Epithelial cell of esophagus (primary cell): ENCODE data around the gene TRPV2.

Experiments
- DNase-seq: peaks from one replicate; pipeline ENCODE4 v3.0.0; 2010; ENCODE audit warnings: low read depth
- H3K4me3 ChIP-seq: 2 replicates; pipeline ENCODE4 v1.5.1; 2011; ENCODE audit warnings: mild to moderate bottlenecking, low read length, control low read depth
- TF ChIP-seq, protein P1 (sequence below): IDR thresholded peaks from 2 replicates; pipeline ENCODE4 v1.5.1; 2011; ENCODE audit warnings: low read depth, mild to moderate bottlenecking, low read length, control low read depth, inconsistent platforms; ENCODE audit not compliant: insufficient read depth; ENCODE audit errors: missing control alignments

TRPV2 gene

DNA sequence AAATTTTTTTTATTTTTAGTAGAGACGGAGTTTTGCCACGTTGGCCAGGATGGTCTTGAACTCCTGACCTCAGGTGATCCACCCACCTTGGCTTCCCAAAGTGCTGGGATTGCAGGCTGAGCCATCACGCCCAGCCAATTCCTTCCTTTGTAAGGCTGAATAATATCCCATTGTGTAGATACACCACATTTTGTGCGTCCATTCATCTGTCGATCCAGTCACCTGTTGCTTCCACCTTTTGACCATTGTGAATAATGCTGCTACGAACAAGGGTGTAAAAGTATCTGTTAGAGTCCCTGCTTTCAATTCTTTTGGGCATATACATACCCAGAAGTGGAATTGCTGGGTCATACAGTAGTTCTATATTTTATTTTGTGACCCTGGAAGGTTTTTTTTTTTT lies 15.3 kb downstream of the TRPV2 start:
- TF ChIP-seq, protein P1, sequence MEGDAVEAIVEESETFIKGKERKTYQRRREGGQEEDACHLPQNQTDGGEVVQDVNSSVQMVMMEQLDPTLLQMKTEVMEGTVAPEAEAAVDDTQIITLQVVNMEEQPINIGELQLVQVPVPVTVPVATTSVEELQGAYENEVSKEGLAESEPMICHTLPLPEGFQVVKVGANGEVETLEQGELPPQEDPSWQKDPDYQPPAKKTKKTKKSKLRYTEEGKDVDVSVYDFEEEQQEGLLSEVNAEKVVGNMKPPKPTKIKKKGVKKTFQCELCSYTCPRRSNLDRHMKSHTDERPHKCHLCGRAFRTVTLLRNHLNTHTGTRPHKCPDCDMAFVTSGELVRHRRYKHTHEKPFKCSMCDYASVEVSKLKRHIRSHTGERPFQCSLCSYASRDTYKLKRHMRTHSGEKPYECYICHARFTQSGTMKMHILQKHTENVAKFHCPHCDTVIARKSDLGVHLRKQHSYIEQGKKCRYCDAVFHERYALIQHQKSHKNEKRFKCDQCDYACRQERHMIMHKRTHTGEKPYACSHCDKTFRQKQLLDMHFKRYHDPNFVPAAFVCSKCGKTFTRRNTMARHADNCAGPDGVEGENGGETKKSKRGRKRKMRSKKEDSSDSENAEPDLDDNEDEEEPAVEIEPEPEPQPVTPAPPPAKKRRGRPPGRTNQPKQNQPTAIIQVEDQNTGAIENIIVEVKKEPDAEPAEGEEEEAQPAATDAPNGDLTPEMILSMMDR: no peak
- DNase-seq: no peak
- H3K4me3 ChIP-seq: no peak overlapping the region

DNA sequence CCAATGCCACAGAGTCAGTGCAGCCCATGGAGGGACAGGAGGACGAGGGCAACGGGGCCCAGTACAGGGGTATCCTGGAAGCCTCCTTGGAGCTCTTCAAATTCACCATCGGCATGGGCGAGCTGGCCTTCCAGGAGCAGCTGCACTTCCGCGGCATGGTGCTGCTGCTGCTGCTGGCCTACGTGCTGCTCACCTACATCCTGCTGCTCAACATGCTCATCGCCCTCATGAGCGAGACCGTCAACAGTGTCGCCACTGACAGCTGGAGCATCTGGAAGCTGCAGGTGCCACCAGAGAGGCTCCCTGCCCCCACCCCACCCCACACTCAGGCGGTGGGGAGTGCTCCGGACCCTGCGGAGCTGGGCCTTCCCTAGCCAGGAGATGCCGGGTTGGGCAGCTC lies 16.6 kb downstream of the TRPV2 start:
- TF ChIP-seq, protein P1: no peak
- no peak for DNase-seq
- no peak overlapping the region for H3K4me3 ChIP-seq

DNA sequence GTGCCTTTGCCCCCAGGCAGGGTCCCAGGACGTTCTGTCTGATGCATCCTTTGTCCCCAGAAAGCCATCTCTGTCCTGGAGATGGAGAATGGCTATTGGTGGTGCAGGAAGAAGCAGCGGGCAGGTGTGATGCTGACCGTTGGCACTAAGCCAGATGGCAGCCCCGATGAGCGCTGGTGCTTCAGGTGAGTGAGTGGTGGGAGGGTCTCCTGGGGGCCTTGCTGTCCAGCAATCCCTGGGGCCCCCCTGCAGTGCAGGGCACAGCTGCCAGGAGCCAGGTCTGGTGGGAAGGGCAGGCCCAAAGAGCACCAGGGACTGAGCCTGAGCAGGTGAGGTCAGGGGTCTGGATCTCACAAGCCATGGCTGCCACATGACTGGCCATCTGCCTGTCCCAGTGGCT lies 18.1 kb downstream of the TRPV2 start:
- no peak overlapping the region for H3K4me3 ChIP-seq
- DNase-seq: no peak
- TF ChIP-seq, protein P1: no peak

DNA sequence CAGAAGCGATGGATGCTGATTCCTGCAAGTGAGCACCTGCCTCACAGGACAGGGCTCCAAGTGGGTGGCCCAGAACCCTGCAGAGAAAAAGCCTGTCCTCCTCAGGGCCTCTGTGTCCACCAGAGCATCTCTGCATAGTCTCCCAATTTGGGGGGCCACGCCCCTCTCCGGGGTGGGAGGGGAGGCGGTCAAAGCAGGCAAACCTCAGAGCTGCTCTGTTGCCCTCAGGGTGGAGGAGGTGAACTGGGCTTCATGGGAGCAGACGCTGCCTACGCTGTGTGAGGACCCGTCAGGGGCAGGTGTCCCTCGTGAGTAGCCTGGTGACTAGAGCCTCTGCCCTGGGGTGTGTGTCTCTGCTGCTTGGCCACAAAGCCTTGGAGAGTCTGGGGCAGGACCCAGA lies 19.3 kb downstream of the TRPV2 start:
- no peak overlapping the region for H3K4me3 ChIP-seq
- DNase-seq: no peak
- TF ChIP-seq, protein P1: no peak

DNA sequence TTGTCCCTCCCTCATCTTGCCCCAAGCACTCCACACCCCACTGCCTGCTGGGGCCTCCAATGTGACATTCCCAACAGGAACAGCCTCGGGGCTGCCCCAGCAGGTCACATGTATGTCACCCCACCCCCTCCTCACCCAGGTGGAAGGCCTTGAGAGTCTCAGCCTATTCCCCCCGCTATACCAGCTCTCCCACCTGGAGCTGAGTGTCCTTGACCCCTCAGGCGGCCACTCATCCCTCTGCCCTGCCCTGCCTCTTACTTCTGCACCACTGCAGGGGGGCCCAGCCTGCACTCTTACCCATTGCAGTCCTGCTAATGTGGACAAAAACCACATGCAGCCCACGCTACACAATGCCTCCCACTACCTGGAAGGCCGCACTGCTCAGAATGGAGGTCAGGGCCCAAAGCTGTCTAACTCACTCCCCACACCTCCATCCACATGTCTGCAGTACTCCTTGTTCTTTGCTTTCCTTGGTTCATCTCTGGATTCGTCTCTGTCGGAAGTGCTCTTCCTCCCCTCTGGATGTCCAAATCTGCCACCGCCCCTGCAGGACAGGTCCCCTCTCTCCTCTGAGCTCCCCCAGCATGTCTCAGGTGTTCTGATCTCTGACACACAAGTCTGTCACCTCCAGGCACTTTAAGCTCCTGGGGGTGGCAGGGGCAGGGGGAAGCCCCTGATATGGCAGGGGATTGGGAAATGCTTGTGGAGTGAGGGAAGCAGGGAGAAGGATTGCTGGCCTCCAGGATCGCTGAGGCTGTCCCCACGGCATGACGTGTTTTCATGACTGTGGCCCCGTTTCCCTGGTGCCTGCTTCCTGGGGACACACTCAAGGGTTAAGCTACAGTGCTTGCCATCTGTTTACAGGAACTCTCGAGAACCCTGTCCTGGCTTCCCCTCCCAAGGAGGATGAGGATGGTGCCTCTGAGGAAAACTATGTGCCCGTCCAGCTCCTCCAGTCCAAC lies 20.8 kb downstream of the TRPV2 start:
- H3K4me3 ChIP-seq: no peak overlapping the region
- no peak for DNase-seq
- TF ChIP-seq, protein P1: no peak

DNA sequence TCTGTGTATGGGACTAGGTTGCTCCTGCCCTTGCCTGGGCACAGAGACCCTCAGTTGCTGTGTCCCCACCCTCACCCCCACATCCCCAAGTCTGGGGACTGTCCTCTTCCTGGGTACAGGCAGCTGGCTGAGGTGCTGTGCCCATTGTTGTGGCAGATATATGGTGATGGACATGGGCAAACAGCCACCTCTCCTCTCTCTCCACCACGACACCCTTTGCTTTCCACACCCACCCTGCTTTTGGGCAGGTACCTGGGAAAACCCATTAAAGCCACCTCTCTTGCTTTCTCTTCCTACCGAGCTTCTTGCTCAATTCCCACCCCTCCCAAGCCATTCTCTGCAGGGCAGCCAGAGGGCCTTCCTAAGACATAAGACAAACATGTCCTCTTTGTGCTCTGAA lies 21.7 kb downstream of the TRPV2 start:
- TF ChIP-seq, protein P1: peak; percentile 11
- no peak overlapping the region for H3K4me3 ChIP-seq
- no peak for DNase-seq

DNA sequence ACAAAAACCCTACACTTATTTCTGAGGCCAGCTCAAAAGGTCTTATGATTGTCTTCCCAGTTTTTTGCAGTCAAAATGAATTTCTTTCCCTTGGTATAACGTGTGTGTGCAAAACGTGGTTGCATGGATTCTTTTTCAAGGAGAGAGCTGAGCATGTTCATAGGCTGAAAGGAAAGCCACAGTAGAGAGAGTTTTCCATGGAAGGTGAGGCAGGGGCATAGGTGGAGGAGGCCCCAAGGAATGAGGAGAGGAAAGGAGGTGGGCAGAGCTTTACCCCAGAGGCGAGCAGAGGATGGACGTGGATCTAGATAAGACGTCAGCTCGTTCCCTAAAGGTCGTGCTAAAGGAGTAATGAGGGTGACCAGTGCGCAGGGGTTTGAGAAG lies 22.8 kb downstream of the TRPV2 start:
- TF ChIP-seq, protein P1: peak; percentile 6
- H3K4me3 ChIP-seq: peak overlapping the region; percentile 48
- no peak for DNase-seq
